Measurements from ENCODE around the gene HIPK4.

The HIPK4 gene

GRCh38 chr19:40392894-40393517 lies 3.0 kb upstream of the HIPK4 start:
- DNase-seq (ENCODE audit: low read depth) = peak; percentile 72
- TF ChIP-seq, protein P1, sequence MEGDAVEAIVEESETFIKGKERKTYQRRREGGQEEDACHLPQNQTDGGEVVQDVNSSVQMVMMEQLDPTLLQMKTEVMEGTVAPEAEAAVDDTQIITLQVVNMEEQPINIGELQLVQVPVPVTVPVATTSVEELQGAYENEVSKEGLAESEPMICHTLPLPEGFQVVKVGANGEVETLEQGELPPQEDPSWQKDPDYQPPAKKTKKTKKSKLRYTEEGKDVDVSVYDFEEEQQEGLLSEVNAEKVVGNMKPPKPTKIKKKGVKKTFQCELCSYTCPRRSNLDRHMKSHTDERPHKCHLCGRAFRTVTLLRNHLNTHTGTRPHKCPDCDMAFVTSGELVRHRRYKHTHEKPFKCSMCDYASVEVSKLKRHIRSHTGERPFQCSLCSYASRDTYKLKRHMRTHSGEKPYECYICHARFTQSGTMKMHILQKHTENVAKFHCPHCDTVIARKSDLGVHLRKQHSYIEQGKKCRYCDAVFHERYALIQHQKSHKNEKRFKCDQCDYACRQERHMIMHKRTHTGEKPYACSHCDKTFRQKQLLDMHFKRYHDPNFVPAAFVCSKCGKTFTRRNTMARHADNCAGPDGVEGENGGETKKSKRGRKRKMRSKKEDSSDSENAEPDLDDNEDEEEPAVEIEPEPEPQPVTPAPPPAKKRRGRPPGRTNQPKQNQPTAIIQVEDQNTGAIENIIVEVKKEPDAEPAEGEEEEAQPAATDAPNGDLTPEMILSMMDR (IDR thresholded peaks at IDR 0.05; ENCODE audit: insufficient read depth, low read depth, low read length, missing control alignments) = peak; percentile 68
- no peak overlapping the region for H3K4me3 ChIP-seq (ENCODE audit: low read length)

DNA sequence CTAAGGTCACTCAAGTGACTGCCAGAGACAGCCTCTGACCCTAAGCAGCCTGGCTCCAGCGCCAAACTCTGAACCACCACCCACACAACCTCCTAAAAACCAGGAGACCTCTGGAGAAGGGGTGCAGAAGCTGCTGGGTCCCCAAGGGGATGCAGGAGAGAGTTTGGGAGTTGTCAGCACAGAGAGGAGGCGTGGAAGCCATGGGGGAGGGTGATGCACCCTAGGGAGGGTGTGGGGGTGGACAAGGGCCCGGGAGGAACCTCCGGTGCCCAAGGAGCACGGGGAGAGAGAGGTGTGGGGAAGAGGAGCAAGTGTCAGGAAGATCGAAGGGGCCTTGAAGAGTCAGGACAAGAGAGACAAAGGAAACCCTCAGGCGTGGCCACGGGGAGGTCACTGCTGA lies 2.1 kb upstream of the HIPK4 start:
- TF ChIP-seq, protein P1 (IDR thresholded peaks at IDR 0.05; ENCODE audit: insufficient read depth, low read depth, low read length, missing control alignments) = no peak
- H3K4me3 ChIP-seq (ENCODE audit: low read length) = no peak overlapping the region
- DNase-seq (ENCODE audit: low read depth) = no peak

DNA sequence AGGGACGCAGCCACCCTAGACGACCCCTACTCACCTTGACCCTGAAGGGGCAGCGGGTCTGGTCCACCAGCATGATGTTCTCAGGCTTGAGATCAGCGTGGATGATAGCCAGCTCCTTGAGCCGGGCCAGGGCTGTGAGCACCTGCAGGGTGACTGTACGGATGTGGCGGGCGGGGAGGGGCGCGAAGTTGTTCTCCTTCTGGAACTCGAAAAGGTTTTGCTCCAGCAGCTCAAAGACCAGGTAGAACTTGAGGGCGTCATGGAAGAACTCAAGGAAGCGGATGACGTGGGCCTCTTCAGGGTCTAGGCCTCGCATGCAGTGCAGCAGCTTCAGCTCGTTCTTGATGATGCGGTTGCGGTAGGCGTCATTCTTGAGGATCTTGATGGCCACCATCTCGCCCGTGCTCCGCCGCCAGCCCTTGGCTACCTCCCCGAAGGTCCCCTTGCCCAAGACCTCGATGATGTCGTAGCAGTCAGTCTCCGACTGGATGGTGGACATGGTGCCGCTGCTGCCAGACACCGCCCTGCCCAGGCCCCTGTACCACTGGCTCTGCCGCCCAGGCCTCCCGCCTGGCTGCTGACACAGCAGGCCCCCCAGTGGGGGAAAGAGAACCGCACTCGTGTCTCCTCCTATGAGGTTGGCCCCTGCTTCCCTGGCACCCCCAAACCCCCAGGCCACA lies 437 bp downstream of the HIPK4 start:
- TF ChIP-seq, protein P1 (IDR thresholded peaks at IDR 0.05; ENCODE audit: insufficient read depth, low read depth, low read length, missing control alignments) = no peak
- no peak overlapping the region for H3K4me3 ChIP-seq (ENCODE audit: low read length)
- DNase-seq (ENCODE audit: low read depth) = no peak

GRCh38 chr19:40388481-40388880 lies 1.5 kb downstream of the HIPK4 start:
- peak; percentile 59 for DNase-seq (ENCODE audit: low read depth)
- no peak overlapping the region for H3K4me3 ChIP-seq (ENCODE audit: low read length)
- TF ChIP-seq, protein P1 (IDR thresholded peaks at IDR 0.05; ENCODE audit: insufficient read depth, low read depth, low read length, missing control alignments) = no peak

DNA sequence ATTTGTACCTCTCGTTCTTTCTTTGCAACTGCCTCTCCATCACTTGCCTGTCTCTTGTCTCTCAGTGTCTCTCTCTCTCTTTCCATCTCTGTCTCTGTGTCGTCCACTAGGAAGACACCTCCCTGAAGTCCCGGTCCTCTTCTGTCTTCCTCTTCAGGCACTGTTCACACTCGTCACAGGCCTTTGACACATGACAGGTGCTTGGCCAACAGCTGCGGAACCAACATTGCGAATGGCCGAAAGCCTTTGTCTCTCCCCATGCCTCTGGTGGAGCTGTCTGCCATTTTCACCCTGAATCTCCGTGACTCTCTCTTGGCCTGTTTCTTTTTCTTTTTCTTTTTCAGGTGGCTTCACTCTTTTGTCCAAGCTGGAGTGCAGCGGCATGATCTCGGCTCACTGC lies 2.8 kb downstream of the HIPK4 start:
- no peak overlapping the region for H3K4me3 ChIP-seq (ENCODE audit: low read length)
- no peak for DNase-seq (ENCODE audit: low read depth)
- TF ChIP-seq, protein P1 (IDR thresholded peaks at IDR 0.05; ENCODE audit: insufficient read depth, low read depth, low read length, missing control alignments) = no peak

DNA sequence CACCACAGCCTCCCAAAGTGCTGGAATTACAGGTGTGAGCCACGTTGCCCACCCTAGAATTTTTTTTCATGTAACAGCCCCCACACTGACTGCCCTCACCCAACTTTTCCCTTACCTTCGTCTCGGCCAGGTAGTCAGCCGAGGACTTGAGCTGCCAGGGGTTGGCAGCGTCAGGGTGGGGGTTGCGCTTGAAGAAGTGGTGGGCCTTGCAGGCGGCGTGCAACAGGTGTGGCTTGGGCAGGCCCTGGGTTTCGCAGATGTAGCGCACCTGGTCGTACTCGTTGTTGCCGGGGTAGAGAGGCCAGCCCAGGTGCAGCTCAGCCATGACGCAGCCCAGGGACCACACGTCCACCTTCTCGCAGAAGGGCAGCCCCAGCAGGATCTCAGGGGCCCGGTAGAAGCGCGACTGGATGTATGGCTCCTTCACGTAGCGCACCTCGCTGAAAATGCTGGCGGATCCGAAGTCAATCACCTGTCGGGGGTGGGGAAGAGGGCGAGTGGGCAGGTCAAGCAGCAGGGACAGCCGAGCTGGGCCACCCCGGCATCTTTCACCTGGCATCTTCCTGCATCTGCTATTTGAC lies 6.2 kb downstream of the HIPK4 start:
- DNase-seq (ENCODE audit: low read depth) = no peak
- TF ChIP-seq, protein P1 (IDR thresholded peaks at IDR 0.05; ENCODE audit: insufficient read depth, low read depth, low read length, missing control alignments) = no peak
- H3K4me3 ChIP-seq (ENCODE audit: low read length) = no peak overlapping the region
